Effector CD4-positive, alpha-beta T cell (primary cell): ENCODE results near the gene DNAJC24.
"Not testable (repeated sequence)": the region's sequence is repeated elsewhere in the genome, so short reads cannot be mapped to it uniquely, and the experiment has no call there.

ENCODE experiments used
- DNase-seq: peaks from one replicate; pipeline ENCODE4 v3.0.0-alpha.2; 2020
- total RNA-seq: gene quantifications from one replicate; lab custom pipeline; 2026; lab: John Stamatoyannopoulos, UW

The DNAJC24 gene
- total RNA-seq = 25.5 reads per million, percentile 52 among the genes with 10 or more reads in this experiment

GRCh38 chr11:31369348-31370329, at the start of gene DNAJC24, which contains the start of gene DCDC1:
TSS of gene DNAJC24 (plus strand) at chr11:31369860. CDS start at chr11:31370749, 889 bp downstream.
TSS of gene DCDC1 (minus strand) at chr11:31369739. CDS start at chr11:31328280, 41,459 bp downstream.
- DNase-seq = peak; percentile 89

GRCh38 chr11:31321494-31321893, 48.2 kb upstream of the DNAJC24 start:
- DNase-seq = not testable (repeated sequence)

GRCh38 chr11:31323145-31323544, 46.5 kb upstream of the DNAJC24 start:
- DNase-seq = no peak

GRCh38 chr11:31325160-31325559, 44.5 kb upstream of the DNAJC24 start:
- DNase-seq = no peak

- no peak for DNase-seq
These were observed 43.1 kb upstream of the DNAJC24 start for GRCh38 chr11:31326470-31327148.

- no peak for DNase-seq
These were observed 42.2 kb upstream of the DNAJC24 start for GRCh38 chr11:31327417-31327816.

- DNase-seq = no peak
These were observed 41.0 kb upstream of the DNAJC24 start for GRCh38 chr11:31328697-31329096.

- no peak for DNase-seq
These were observed 31.9 kb upstream of the DNAJC24 start for GRCh38 chr11:31337806-31338205.

- no peak for DNase-seq
These were observed 28.6 kb upstream of the DNAJC24 start for GRCh38 chr11:31340903-31341572.

- no peak for DNase-seq
These were observed 18.5 kb upstream of the DNAJC24 start for GRCh38 chr11:31351168-31351567.

GRCh38 chr11:31355131-31355530, 14.5 kb upstream of the DNAJC24 start:
- no peak for DNase-seq

GRCh38 chr11:31355817-31356216, 13.8 kb upstream of the DNAJC24 start:
- DNase-seq = no peak

GRCh38 chr11:31361743-31362142, 7.9 kb upstream of the DNAJC24 start:
- no peak for DNase-seq

- no peak for DNase-seq
These were observed 2.9 kb upstream of the DNAJC24 start for GRCh38 chr11:31366795-31367194.

- no peak for DNase-seq
These were observed 6.2 kb downstream of the DNAJC24 start for GRCh38 chr11:31375879-31376278.

GRCh38 chr11:31383116-31383515, 13.5 kb downstream of the DNAJC24 start:
- DNase-seq = no peak

- no peak for DNase-seq
These were observed 17.7 kb downstream of the DNAJC24 start for GRCh38 chr11:31387379-31387778.

- no peak for DNase-seq
These were observed 27.7 kb downstream of the DNAJC24 start for GRCh38 chr11:31397239-31397834.

GRCh38 chr11:31404614-31405013, 35.0 kb downstream of the DNAJC24 start:
- DNase-seq = no peak

- no peak for DNase-seq
These were observed 38.5 kb downstream of the DNAJC24 start for GRCh38 chr11:31408201-31408600.

GRCh38 chr11:31412946-31413345, 43.3 kb downstream of the DNAJC24 start:
- DNase-seq = no peak

GRCh38 chr11:31414338-31414737, 44.7 kb downstream of the DNAJC24 start:
- no peak for DNase-seq

- DNase-seq = no peak
These were observed 45.8 kb downstream of the DNAJC24 start for GRCh38 chr11:31415435-31415834.
